Astrocyte (in vitro differentiated cells and primary cell): ENCODE measurements around the gene ARL4C. TPM values are rescaled to one million over a fixed set of nuclear protein-coding genes. Genes with fewer than 3 reads are reported as not detected.

Source experiments
- DNase-seq: peaks from one replicate; pipeline ENCODE4 v3.0.0-alpha.2; 2010; ENCODE audit warnings: low read depth
- FAIRE-seq: peaks from 2 replicates; lab custom pipeline; 2011; peaks lifted over from hg19 to GRCh38; lab: Jason Lieb, UNC
- H2AFZ ChIP-seq: 2 replicates; pipeline ENCODE4 v1.6.0; 2012; ENCODE audit warnings: low read depth, low read length, inconsistent platforms
- H3K27ac ChIP-seq: 2 replicates; pipeline ENCODE4 v1.5.1; 2011; ENCODE audit warnings: low read depth, low read length, inconsistent platforms
- H3K27me3 ChIP-seq: 2 replicates; pipeline ENCODE4 v1.6.0; 2011; ENCODE audit warnings: low read length, inconsistent platforms; ENCODE audit not compliant: insufficient read depth
- H3K36me3 ChIP-seq: 2 replicates; pipeline ENCODE4 v1.5.1; 2011; ENCODE audit warnings: low read length, inconsistent platforms; ENCODE audit not compliant: insufficient read depth
- H3K4me1 ChIP-seq: 2 replicates; pipeline ENCODE4 v1.5.1; 2011; ENCODE audit warnings: low read length, inconsistent platforms; ENCODE audit not compliant: insufficient read depth
- H3K4me2 ChIP-seq: 2 replicates; pipeline ENCODE4 v1.6.0; 2012; ENCODE audit warnings: low read length, inconsistent platforms
- H3K4me3 ChIP-seq: 2 replicates; pipeline ENCODE4 v1.5.1; 2011; ENCODE audit warnings: low read depth, mild to moderate bottlenecking, low read length, inconsistent platforms; ENCODE audit not compliant: insufficient read depth
- H3K79me2 ChIP-seq: 2 replicates; pipeline ENCODE4 v1.6.0; 2012; ENCODE audit warnings: mild to moderate bottlenecking, low read length, inconsistent platforms; ENCODE audit not compliant: insufficient read depth
- H3K9ac ChIP-seq: 2 replicates; pipeline ENCODE4 v1.6.0; 2012; ENCODE audit warnings: mild to moderate bottlenecking, low read length, inconsistent platforms
- H3K9me3 ChIP-seq: 2 replicates; pipeline ENCODE4 v1.5.1; 2012; ENCODE audit warnings: low read depth, mild to moderate bottlenecking, low read length, inconsistent platforms; ENCODE audit not compliant: insufficient read depth
- H4K20me1 ChIP-seq: 2 replicates; pipeline ENCODE4 v1.6.0; 2012; ENCODE audit warnings: low read length, inconsistent platforms; ENCODE audit not compliant: insufficient read depth
- H3K27ac Mint-ChIP-seq: one replicate; pipeline ENCODE4 v1.8.0; 2021; ENCODE audit warnings: mild to moderate bottlenecking, mixed read lengths; ENCODE audit not compliant: unreplicated experiment
- H3K27me3 Mint-ChIP-seq: one replicate; pipeline ENCODE4 v1.8.0; 2021; ENCODE audit warnings: low read depth, mixed read lengths; ENCODE audit not compliant: unreplicated experiment
- H3K36me3 Mint-ChIP-seq: one replicate; pipeline ENCODE4 v1.8.0; 2021; ENCODE audit warnings: low read depth, mixed read lengths; ENCODE audit not compliant: unreplicated experiment
- H3K4me1 Mint-ChIP-seq: one replicate; pipeline ENCODE4 v1.8.0; 2021; ENCODE audit warnings: low read depth, mixed read lengths; ENCODE audit not compliant: unreplicated experiment
- H3K4me3 Mint-ChIP-seq: one replicate; pipeline ENCODE4 v1.8.0; 2021; ENCODE audit warnings: mild to moderate bottlenecking, moderate library complexity, mixed read lengths; ENCODE audit not compliant: unreplicated experiment
- H3K9me3 Mint-ChIP-seq: one replicate; pipeline ENCODE4 v1.8.0; 2021; ENCODE audit warnings: mild to moderate bottlenecking, mixed read lengths; ENCODE audit not compliant: unreplicated experiment
- CTCF ChIP-seq: IDR thresholded peaks from 2 replicates; pipeline ENCODE4 v1.5.1; 2011; ENCODE audit warnings: low read depth, mild to moderate bottlenecking, inconsistent platforms, low read length, moderate library complexity; ENCODE audit not compliant: insufficient read depth
- EZH2 ChIP-seq: IDR thresholded peaks from 2 replicates; pipeline ENCODE4 v1.6.1; 2012; ENCODE audit warnings: mild to moderate bottlenecking, low read length, inconsistent platforms; ENCODE audit not compliant: insufficient read depth
- total RNA-seq: library from RNA; stranded (reverse); gene quantifications from 2 replicates; pipeline ENCODE4 v1.2.1, GENCODE V29; 2021

ARL4C gene
- total RNA-seq, 1 donor from 2014 or later, result 70.7 TPM

- Mint-ChIP-seq H3K27me3 (no peaks in the 10 kb centered on the region), H3K36me3 (peaks cover 2% of the 10 kb centered on the region), H3K4me1 (peaks cover 62% of the 10 kb centered on the region), H3K4me3 (no peak overlapping the region), H3K27ac (peak overlapping the region; percentile 98), H3K9me3 (peaks cover 6% of the 10 kb centered on the region)
- FAIRE-seq, result no peak
- Histone ChIP-seq H3K27me3 (no peaks in the 10 kb centered on the region), H3K79me2 (no peaks in the 10 kb centered on the region), H3K4me3 (no peak overlapping the region), H3K27ac (peak overlapping the region; percentile 98), H3K4me1 (peaks cover 56% of the 10 kb centered on the region), H3K4me2 (no peak overlapping the region), H3K9me3 (no peaks in the 10 kb centered on the region), H2AFZ (no peak overlapping the region), H3K36me3 (no peaks in the 10 kb centered on the region), H4K20me1 (no peaks in the 10 kb centered on the region), H3K9ac (no peak overlapping the region)
- TF ChIP-seq CTCF (no peak), EZH2 (no peak)
- no peak for DNase-seq
Measured at GRCh38 chr2:234450431-234451124, 46.3 kb downstream of the ARL4C start.

- Mint-ChIP-seq H3K4me1 (peaks cover 76% of the 10 kb centered on the region), H3K36me3 (peaks cover 4% of the 10 kb centered on the region), H3K4me3 (no peak overlapping the region), H3K27ac (peak overlapping the region; percentile 98), H3K27me3 (no peaks in the 10 kb centered on the region), H3K9me3 (peaks cover 9% of the 10 kb centered on the region)
- Histone ChIP-seq H3K27ac (peak overlapping the region; percentile 94), H3K79me2 (no peaks in the 10 kb centered on the region), H2AFZ (peak overlapping the region; percentile 44), H3K9me3 (no peaks in the 10 kb centered on the region), H3K4me1 (peaks cover 63% of the 10 kb centered on the region), H3K9ac (peak overlapping the region; percentile 63), H3K27me3 (no peaks in the 10 kb centered on the region), H4K20me1 (no peaks in the 10 kb centered on the region), H3K36me3 (no peaks in the 10 kb centered on the region), H3K4me3 (no peak overlapping the region), H3K4me2 (peak overlapping the region; percentile 43)
- DNase-seq (no peak), FAIRE-seq (no peak)
- TF ChIP-seq EZH2 (no peak), CTCF (no peak)
Measured at GRCh38 chr2:234448506-234449184, 48.2 kb downstream of the ARL4C start.
